GM23338 (cell line): ENCODE results near the gene TEX14. TPM values are rescaled to one million over a fixed set of nuclear protein-coding genes. Genes with fewer than 3 reads are reported as not detected.

Experiments used
- ATAC-seq: fragments of 200-7000 bp; cut with Tn5 transposase; 3 replicates; pipeline ENCODE4 v1.9.1; 2020
- DNase-seq: peaks from one replicate; pipeline ENCODE4 v3.0.0-alpha.2; 2015; ENCODE audit warnings: low spot score
- H2AFZ ChIP-seq: fragments of 200-600 bp; sonication (generic); 2 replicates; pipeline ENCODE4 v1.8.0; 2016; ENCODE audit warnings: antibody characterized with exemption, mild to moderate bottlenecking, moderate library complexity
- H3F3A ChIP-seq: fragments of 200-600 bp; sonication (generic); replicated peaks from 2 replicates; pipeline ENCODE4 v1.8.0; 2017; ENCODE audit warnings: antibody characterized with exemption, mixed run types, low read depth
- H3K27ac ChIP-seq: fragments of 200-600 bp; sonication (generic); 2 replicates; pipeline ENCODE4 v1.6.1; 2016; ENCODE audit warnings: low read depth
- H3K27me3 ChIP-seq: fragments of 200-600 bp; sonication (generic); 2 replicates; pipeline ENCODE4 v1.8.0; 2016; ENCODE audit warnings: mild to moderate bottlenecking, mixed run types, moderate library complexity; ENCODE audit not compliant: insufficient read depth
- H3K36me3 ChIP-seq: fragments of 200-600 bp; sonication (generic); 2 replicates; pipeline ENCODE4 v1.8.0; 2016; ENCODE audit warnings: mild to moderate bottlenecking; ENCODE audit not compliant: insufficient read depth
- H3K4me1 ChIP-seq: fragments of 200-600 bp; sonication (generic); 2 replicates; pipeline ENCODE4 v1.8.0; 2016; ENCODE audit warnings: mild to moderate bottlenecking, moderate library complexity; ENCODE audit not compliant: insufficient read depth
- H3K4me2 ChIP-seq: fragments of 200-600 bp; sonication (generic); 2 replicates; pipeline ENCODE4 v1.7.1; 2017; ENCODE audit warnings: mixed run types
- H3K4me3 ChIP-seq: fragments of 200-600 bp; sonication (generic); 2 replicates; pipeline ENCODE4 v1.6.1; 2016; ENCODE audit warnings: mixed run types
- H3K79me2 ChIP-seq: fragments of 200-600 bp; sonication (generic); replicated peaks from 2 replicates; pipeline ENCODE4 v1.8.0; 2017; ENCODE audit warnings: mild to moderate bottlenecking; ENCODE audit not compliant: insufficient read depth
- H3K9me2 ChIP-seq: fragments of 200-600 bp; sonication (generic); 2 replicates; pipeline ENCODE4 v1.8.0; 2017; ENCODE audit not compliant: insufficient read depth
- H4K20me1 ChIP-seq: fragments of 200-600 bp; sonication (generic); replicated peaks from 2 replicates; pipeline ENCODE4 v1.8.0; 2017; ENCODE audit warnings: mild to moderate bottlenecking; ENCODE audit not compliant: insufficient read depth
- H3K27ac Mint-ChIP-seq: 2 replicates; pipeline ENCODE4 v1.8.0; 2020; ENCODE audit warnings: inconsistent platforms, mild to moderate bottlenecking, moderate library complexity, mixed read lengths
- H3K27me3 Mint-ChIP-seq: 3 replicates; pipeline ENCODE4 v1.8.0; 2022; ENCODE audit warnings: low read depth, mild to moderate bottlenecking, moderate library complexity, mixed read lengths, inconsistent platforms; ENCODE audit not compliant: insufficient read depth, poor library complexity
- H3K36me3 Mint-ChIP-seq: 3 replicates; pipeline ENCODE4 v1.8.0; 2021; ENCODE audit warnings: low read depth, mild to moderate bottlenecking, inconsistent platforms, moderate library complexity, mixed read lengths
- H3K4me1 Mint-ChIP-seq: 3 replicates; pipeline ENCODE4 v1.8.0; 2020; ENCODE audit warnings: mild to moderate bottlenecking, inconsistent platforms, mixed read lengths
- H3K4me3 Mint-ChIP-seq: 3 replicates; pipeline ENCODE4 v1.8.0; 2021; ENCODE audit warnings: moderate library complexity, mild to moderate bottlenecking, inconsistent platforms, mixed read lengths
- H3K9me3 Mint-ChIP-seq: 3 replicates; pipeline ENCODE4 v1.8.0; 2020; ENCODE audit warnings: moderate library complexity, mild to moderate bottlenecking, inconsistent platforms, mixed read lengths
- EZH2 ChIP-seq: fragments of 200-600 bp; sonication (generic); IDR thresholded peaks from one replicate; pipeline ENCODE4 v1.8.0; 2017; ENCODE audit warnings: antibody characterized with exemption, mild to moderate bottlenecking, low read depth; ENCODE audit not compliant: unreplicated experiment
- POLR2AphosphoS5 ChIP-seq: IDR thresholded peaks from 2 replicates; pipeline ENCODE4 v1.6.1; 2016; ENCODE audit warnings: antibody characterized with exemption, low read depth
- REST ChIP-seq: IDR thresholded peaks from one replicate; pipeline ENCODE4 v1.6.1; 2018; ENCODE audit warnings: antibody characterized with exemption; ENCODE audit not compliant: unreplicated experiment
- ZNF114 ChIP-seq: fragments of 250-450 bp; sonication (Bioruptor Pico); IDR thresholded peaks from 2 replicates; pipeline ENCODE4 v1.5.0; 2020; ENCODE audit warnings: mild to moderate bottlenecking, moderate library complexity
- polyA plus RNA-seq: library from polyadenylated mRNA; unstranded; fragments of >200 nt; fragmentation: Nextera tagmentation; extraction: Ambion mirVana; gene quantifications from 2 replicates; pipeline ENCODE4 v1.2.1, GENCODE V29; 2016
- total RNA-seq: library from RNA; depleted of rRNA; stranded (reverse); fragments of >200 nt; shearing (Covaris generic); gene quantifications from 2 replicates; pipeline ENCODE4 v1.2.3, GENCODE V29; 2014
- TF ChIP-seq, protein P1 (sequence below): fragments of 250-450 bp; sonication (Bioruptor Pico); IDR thresholded peaks from 2 replicates; pipeline ENCODE4 v1.5.0; 2020; ENCODE audit warnings: mild to moderate bottlenecking, moderate library complexity

The TEX14 gene
- total and polyA plus RNA-seq, 2 experiments from 2014 or later, result 0.80 to 2.6 TPM

DNA sequence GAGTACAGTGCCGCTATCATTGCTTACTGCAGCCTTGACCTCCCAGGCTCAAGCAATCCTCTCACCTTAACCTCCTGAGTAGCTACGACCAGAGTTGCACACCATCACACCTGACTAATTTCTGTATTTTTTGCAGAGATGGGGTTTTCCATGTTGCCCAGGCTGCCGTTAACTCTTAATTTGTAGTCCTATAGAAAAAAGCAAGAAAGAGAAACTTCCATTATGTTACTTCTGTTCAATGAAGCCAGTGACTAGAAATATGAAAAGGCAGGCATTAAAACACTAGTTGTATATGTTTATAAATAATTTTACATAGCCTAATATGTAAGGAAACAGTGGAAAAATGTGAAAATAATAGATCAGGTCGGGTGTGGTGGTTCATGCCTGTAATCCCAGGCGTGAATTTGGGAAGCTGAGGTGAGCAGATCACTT is 10.2 kb upstream of the TEX14 start (continued):
- TF ChIP-seq, protein P1, sequence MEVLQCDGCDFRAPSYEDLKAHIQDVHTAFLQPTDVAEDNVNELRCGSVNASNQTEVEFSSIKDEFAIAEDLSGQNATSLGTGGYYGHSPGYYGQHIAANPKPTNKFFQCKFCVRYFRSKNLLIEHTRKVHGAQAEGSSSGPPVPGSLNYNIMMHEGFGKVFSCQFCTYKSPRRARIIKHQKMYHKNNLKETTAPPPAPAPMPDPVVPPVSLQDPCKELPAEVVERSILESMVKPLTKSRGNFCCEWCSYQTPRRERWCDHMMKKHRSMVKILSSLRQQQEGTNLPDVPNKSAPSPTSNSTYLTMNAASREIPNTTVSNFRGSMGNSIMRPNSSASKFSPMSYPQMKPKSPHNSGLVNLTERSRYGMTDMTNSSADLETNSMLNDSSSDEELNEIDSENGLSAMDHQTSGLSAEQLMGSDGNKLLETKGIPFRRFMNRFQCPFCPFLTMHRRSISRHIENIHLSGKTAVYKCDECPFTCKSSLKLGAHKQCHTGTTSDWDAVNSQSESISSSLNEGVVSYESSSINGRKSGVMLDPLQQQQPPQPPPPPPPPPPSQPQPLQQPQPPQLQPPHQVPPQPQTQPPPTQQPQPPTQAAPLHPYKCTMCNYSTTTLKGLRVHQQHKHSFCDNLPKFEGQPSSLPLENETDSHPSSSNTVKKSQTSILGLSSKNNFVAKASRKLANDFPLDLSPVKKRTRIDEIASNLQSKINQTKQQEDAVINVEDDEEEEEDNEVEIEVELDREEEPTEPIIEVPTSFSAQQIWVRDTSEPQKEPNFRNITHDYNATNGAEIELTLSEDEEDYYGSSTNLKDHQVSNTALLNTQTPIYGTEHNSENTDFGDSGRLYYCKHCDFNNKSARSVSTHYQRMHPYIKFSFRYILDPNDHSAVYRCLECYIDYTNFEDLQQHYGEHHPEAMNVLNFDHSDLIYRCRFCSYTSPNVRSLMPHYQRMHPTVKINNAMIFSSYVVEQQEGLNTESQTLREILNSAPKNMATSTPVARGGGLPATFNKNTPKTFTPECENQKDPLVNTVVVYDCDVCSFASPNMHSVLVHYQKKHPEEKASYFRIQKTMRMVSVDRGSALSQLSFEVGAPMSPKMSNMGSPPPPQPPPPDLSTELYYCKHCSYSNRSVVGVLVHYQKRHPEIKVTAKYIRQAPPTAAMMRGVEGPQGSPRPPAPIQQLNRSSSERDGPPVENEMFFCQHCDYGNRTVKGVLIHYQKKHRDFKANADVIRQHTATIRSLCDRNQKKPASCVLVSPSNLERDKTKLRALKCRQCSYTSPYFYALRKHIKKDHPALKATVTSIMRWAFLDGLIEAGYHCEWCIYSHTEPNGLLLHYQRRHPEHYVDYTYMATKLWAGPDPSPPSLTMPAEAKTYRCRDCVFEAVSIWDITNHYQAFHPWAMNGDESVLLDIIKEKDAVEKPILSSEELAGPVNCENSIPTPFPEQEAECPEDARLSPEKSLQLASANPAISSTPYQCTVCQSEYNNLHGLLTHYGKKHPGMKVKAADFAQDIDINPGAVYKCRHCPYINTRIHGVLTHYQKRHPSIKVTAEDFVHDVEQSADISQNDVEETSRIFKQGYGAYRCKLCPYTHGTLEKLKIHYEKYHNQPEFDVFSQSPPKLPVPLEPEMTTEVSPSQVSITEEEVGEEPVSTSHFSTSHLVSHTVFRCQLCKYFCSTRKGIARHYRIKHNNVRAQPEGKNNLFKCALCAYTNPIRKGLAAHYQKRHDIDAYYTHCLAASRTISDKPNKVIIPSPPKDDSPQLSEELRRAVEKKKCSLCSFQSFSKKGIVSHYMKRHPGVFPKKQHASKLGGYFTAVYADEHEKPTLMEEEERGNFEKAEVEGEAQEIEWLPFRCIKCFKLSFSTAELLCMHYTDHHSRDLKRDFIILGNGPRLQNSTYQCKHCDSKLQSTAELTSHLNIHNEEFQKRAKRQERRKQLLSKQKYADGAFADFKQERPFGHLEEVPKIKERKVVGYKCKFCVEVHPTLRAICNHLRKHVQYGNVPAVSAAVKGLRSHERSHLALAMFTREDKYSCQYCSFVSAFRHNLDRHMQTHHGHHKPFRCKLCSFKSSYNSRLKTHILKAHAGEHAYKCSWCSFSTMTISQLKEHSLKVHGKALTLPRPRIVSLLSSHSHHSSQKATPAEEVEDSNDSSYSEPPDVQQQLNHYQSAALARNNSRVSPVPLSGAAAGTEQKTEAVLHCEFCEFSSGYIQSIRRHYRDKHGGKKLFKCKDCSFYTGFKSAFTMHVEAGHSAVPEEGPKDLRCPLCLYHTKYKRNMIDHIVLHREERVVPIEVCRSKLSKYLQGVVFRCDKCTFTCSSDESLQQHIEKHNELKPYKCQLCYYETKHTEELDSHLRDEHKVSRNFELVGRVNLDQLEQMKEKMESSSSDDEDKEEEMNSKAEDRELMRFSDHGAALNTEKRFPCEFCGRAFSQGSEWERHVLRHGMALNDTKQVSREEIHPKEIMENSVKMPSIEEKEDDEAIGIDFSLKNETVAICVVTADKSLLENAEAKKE (CRISPR knock-in tag), result no peak
- no peak for TF ChIP-seq EZH2

DNA sequence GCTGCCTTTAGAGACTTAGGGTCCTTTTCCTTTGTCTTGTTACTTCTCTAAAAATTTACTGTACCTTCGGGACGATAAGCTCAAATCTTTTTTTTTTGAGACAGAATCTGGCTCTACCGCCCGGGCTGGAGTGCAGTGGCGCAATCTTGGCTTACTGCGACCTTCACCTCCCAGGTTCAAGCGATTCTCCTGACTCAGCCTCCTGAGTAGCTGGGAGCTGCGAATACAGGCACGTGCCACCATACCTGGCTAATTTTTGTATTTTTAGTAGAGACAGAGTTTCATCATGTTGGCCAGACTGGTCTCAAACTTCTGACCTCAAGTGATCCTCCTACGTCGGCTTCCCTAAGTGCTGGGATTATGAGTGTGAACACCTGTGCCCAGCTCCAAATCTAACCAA is 7.9 kb upstream of the TEX14 start:
- Mint-ChIP-seq H3K36me3 (peaks cover 10% of the 10 kb centered on the region; the same call in 2 of the 3 replicates), H3K4me3 (no peak overlapping the region), H3K4me1 (no peaks in the 10 kb centered on the region), H3K9me3 (no peaks in the 10 kb centered on the region), H3K27me3 (no peaks in the 10 kb centered on the region), H3K27ac (no peak overlapping the region)
- Histone ChIP-seq H3K9me2 (no peaks in the 10 kb centered on the region), H3K27ac (no peak overlapping the region), H3K79me2 (no peaks in the 10 kb centered on the region), H2AFZ (no peak overlapping the region), H3K4me2 (no peak overlapping the region), H3K27me3 (no peaks in the 10 kb centered on the region), H3K4me3 (no peak overlapping the region), H3F3A (no peaks in the 10 kb centered on the region), H4K20me1 (no peaks in the 10 kb centered on the region), H3K4me1 (no peaks in the 10 kb centered on the region), H3K36me3 (no peaks in the 10 kb centered on the region)
- ATAC-seq (no peak), DNase-seq (no peak)
- TF ChIP-seq REST (no peak), EZH2 (no peak), ZNF114 (CRISPR knock-in tag) (no peak), POLR2AphosphoS5 (no peak)
- TF ChIP-seq, protein P1 (CRISPR knock-in tag), result no peak
